H1 (cell line): ENCODE data around the gene FYB2. TPM values are rescaled to one million over a fixed set of nuclear protein-coding genes. Genes with fewer than 3 reads are reported as not detected.

ENCODE experiments used
- CTCF ChIA-PET: fragments of 300-600 bp; sonication (Branson Sonifier 250); formaldehyde crosslinking; loops from one replicate; lab custom pipeline; 2021; ENCODE audit not compliant: partially characterized antibody; lab: Charles Lee
- POLR2A ChIA-PET: fragments of 300-600 bp; sonication (Branson Sonifier 250); formaldehyde crosslinking; loops from one replicate; lab custom pipeline; 2021; ENCODE audit warnings: inconsistent platforms; ENCODE audit not compliant: partially characterized antibody; lab: Charles Lee
- DNase-seq, 2 experiments: peaks; one replicate each; pipeline versions ENCODE4 v3.0.0 to v3.0.0-alpha.2; 2010 to 2022; ENCODE audit warnings: low spot score in 2 of 2, low read depth in 1 of 2, mixed read lengths in 1 of 2
- FAIRE-seq: peaks from 2 replicates; lab custom pipeline; 2011; peaks lifted over from hg19 to GRCh38; lab: Jason Lieb, UNC
- H2AFZ ChIP-seq: 2 replicates; pipeline ENCODE4 v1.8.1; 2012; ENCODE audit warnings: low read length, inconsistent platforms
- H2AK5ac ChIP-seq: 2 replicates; pipeline ENCODE4 v1.6.1; 2013; ENCODE audit warnings: low read depth, low read length
- H2BK120ac ChIP-seq: replicated peaks from 2 replicates; pipeline ENCODE3; 2013; ENCODE audit warnings: low read depth, low read length, inconsistent platforms
- H2BK12ac ChIP-seq: 2 replicates; pipeline ENCODE4 v1.6.1; 2013; ENCODE audit warnings: low read depth, low read length
- H2BK15ac ChIP-seq: 2 replicates; pipeline ENCODE4 v1.6.1; 2013; ENCODE audit warnings: low read length
- H2BK20ac ChIP-seq: 2 replicates; pipeline ENCODE4 v1.6.1; 2013; ENCODE audit warnings: low read length
- H2BK5ac ChIP-seq: 2 replicates; pipeline ENCODE4 v1.6.1; 2013; ENCODE audit warnings: low read depth, low read length
- H3K14ac ChIP-seq: 2 replicates; pipeline ENCODE4 v1.6.1; 2013; ENCODE audit warnings: inconsistent platforms; ENCODE audit not compliant: insufficient read length
- H3K18ac ChIP-seq: 2 replicates; pipeline ENCODE4 v1.6.1; 2013; ENCODE audit warnings: low read length; ENCODE audit errors: extremely low read depth
- H3K23ac ChIP-seq: 2 replicates; pipeline ENCODE4 v1.6.1; 2013; ENCODE audit warnings: inconsistent platforms; ENCODE audit not compliant: insufficient read length
- H3K23me2 ChIP-seq: 2 replicates; pipeline ENCODE4 v1.6.1; 2013; ENCODE audit warnings: low read depth, low read length
- H3K27ac ChIP-seq: 2 replicates; pipeline ENCODE4 v1.6.1; 2011; ENCODE audit warnings: low read depth, low read length, inconsistent platforms
- H3K27me3 ChIP-seq, 4 experiments: replicated peaks in 1 of 4; 1 replicate in 1 of 4; 2 replicates in 3 of 4; pipeline versions ENCODE4 v1.6.1 to v1.8.1; 2011 to 2013; ENCODE audit warnings: low read length in 3 of 4, mild to moderate bottlenecking in 3 of 4, inconsistent platforms in 2 of 4, mixed read lengths in 2 of 4, moderate library complexity in 1 of 4; ENCODE audit not compliant: control insufficient read depth in 3 of 4, insufficient read depth in 3 of 4; ENCODE audit errors: extremely low read depth in 1 of 4
- H3K36me3 ChIP-seq, 4 experiments: 2 replicates each; pipeline versions ENCODE4 v1.6.1 to v1.8.1; 2011 to 2013; ENCODE audit warnings: mild to moderate bottlenecking in 4 of 4, low read length in 3 of 4, moderate library complexity in 2 of 4, control low read depth in 1 of 4, inconsistent platforms in 1 of 4; ENCODE audit not compliant: insufficient read depth in 4 of 4, control insufficient read depth in 2 of 4
- H3K4ac ChIP-seq: replicated peaks from 2 replicates; pipeline ENCODE3; 2013; ENCODE audit warnings: low read length, low read depth, mixed read lengths, inconsistent platforms; ENCODE audit not compliant: insufficient read length
- H3K4me1 ChIP-seq, 4 experiments: replicated peaks in 1 of 4; 1 replicate in 1 of 4; 2 replicates in 3 of 4; pipeline versions ENCODE4 v1.6.1 to v1.8.1; 2011 to 2013; ENCODE audit warnings: low read length in 3 of 4, inconsistent platforms in 2 of 4, mixed read lengths in 1 of 4; ENCODE audit not compliant: insufficient read depth in 4 of 4, control insufficient read depth in 3 of 4
- H3K4me2 ChIP-seq, 2 experiments: 2 replicates each; pipeline versions ENCODE4 v1.6.1 to v1.8.1; 2011 to 2013; ENCODE audit warnings: low read depth in 2 of 2, low read length in 2 of 2, control low read depth in 1 of 2, inconsistent platforms in 1 of 2, mild to moderate bottlenecking in 1 of 2; ENCODE audit not compliant: insufficient read depth in 1 of 2
- H3K4me3 ChIP-seq, 4 experiments: fragments of 200-600, 300-600 bp in 1 of 4; sonication (generic), shearing (Covaris generic), sonication (Bioruptor Twin) in 1 of 4; 2 replicates each; pipeline versions ENCODE4 v1.5.1 to v1.8.1; 2011 to 2016; ENCODE audit warnings: low read length in 4 of 4, low read depth in 3 of 4, control low read depth in 2 of 4, inconsistent platforms in 2 of 4, mild to moderate bottlenecking in 2 of 4, mixed read lengths in 1 of 4, moderate library complexity in 1 of 4; ENCODE audit not compliant: insufficient read depth in 2 of 4; ENCODE audit errors: extremely low read depth in 1 of 4
- H3K56ac ChIP-seq: replicated peaks from 2 replicates; pipeline ENCODE3; 2013; ENCODE audit warnings: low read depth, mild to moderate bottlenecking, mixed read lengths, low read length, inconsistent platforms; ENCODE audit not compliant: insufficient read length
- H3K79me1 ChIP-seq: 2 replicates; pipeline ENCODE4 v1.6.1; 2013; ENCODE audit warnings: low read depth, low read length, control low read depth
- H3K79me2 ChIP-seq, 2 experiments: 2 replicates each; pipeline versions ENCODE4 v1.6.1 to v1.8.1; 2012 to 2013; ENCODE audit warnings: low read length in 2 of 2, mild to moderate bottlenecking in 2 of 2, inconsistent platforms in 1 of 2; ENCODE audit not compliant: insufficient read depth in 2 of 2, control insufficient read depth in 1 of 2
- H3K9ac ChIP-seq, 4 experiments: replicated peaks in 1 of 4; 1 replicate in 1 of 4; 2 replicates in 3 of 4; pipeline versions ENCODE4 v1.6.1 to v1.8.1; 2011 to 2013; ENCODE audit warnings: low read depth in 3 of 4, low read length in 3 of 4, control low read depth in 2 of 4, mild to moderate bottlenecking in 2 of 4, moderate library complexity in 2 of 4, inconsistent platforms in 1 of 4; ENCODE audit errors: extremely low read depth in 1 of 4
- H3K9me3 ChIP-seq, 2 experiments: 2 replicates each; pipeline versions ENCODE4 v1.6.1 to v1.8.1; 2012 to 2013; ENCODE audit warnings: mild to moderate bottlenecking in 2 of 2, moderate library complexity in 2 of 2, control low read depth in 1 of 2, inconsistent platforms in 1 of 2, low read depth in 1 of 2, low read length in 1 of 2, mixed read lengths in 1 of 2; ENCODE audit not compliant: insufficient read depth in 2 of 2
- H4K20me1 ChIP-seq, 2 experiments: replicated peaks in 1 of 2; 2 replicates each; pipeline versions ENCODE3 to v1.8.1; 2011 to 2013; ENCODE audit warnings: inconsistent platforms in 2 of 2, low read length in 2 of 2, mild to moderate bottlenecking in 1 of 2; ENCODE audit not compliant: insufficient read depth in 2 of 2, control insufficient read depth in 1 of 2
- H4K5ac ChIP-seq: 2 replicates; pipeline ENCODE4 v1.6.1; 2013; ENCODE audit warnings: low read length, low read depth, mixed read lengths, inconsistent platforms; ENCODE audit not compliant: insufficient read length
- H4K8ac ChIP-seq: 2 replicates; pipeline ENCODE4 v1.8.0; 2013; ENCODE audit warnings: mild to moderate bottlenecking, moderate library complexity, low read length, inconsistent platforms; ENCODE audit not compliant: insufficient read depth; ENCODE audit errors: extremely low read depth
- H4K91ac ChIP-seq: replicated peaks from 2 replicates; pipeline ENCODE3; 2013; ENCODE audit warnings: low read length, mixed read lengths, inconsistent platforms; ENCODE audit not compliant: insufficient read length
- BACH1 ChIP-seq: IDR thresholded peaks from 2 replicates; pipeline ENCODE4 v1.6.1; 2012; ENCODE audit warnings: low read length, improper control_type of control experiment
- CHD2 ChIP-seq: IDR thresholded peaks from 2 replicates; pipeline ENCODE4 v1.6.1; 2012; ENCODE audit warnings: low read length, improper control_type of control experiment
- CTCF ChIP-seq, 3 experiments: IDR thresholded peaks; 1 replicate in 2 of 3; 2 replicates in 1 of 3; pipeline versions ENCODE4 v1.5.1 to v1.6.1; 2011; ENCODE audit warnings: low read length in 3 of 3, mild to moderate bottlenecking in 3 of 3, inconsistent platforms in 2 of 3, low read depth in 1 of 3, moderate library complexity in 1 of 3; ENCODE audit not compliant: insufficient read depth in 1 of 3; ENCODE audit errors: control extremely low read depth in 1 of 3
- RAD21 ChIP-seq, 2 experiments: IDR thresholded peaks in 1 of 2; conservative IDR thresholded peaks in 1 of 2; 2 replicates each; pipeline ENCODE4 v1.6.1; 2011; ENCODE audit warnings: low read depth in 2 of 2, low read length in 2 of 2, improper control_type of control experiment in 1 of 2, inconsistent platforms in 1 of 2, mild to moderate bottlenecking in 1 of 2, moderate library complexity in 1 of 2
- polyA plus RNA-seq, 7 experiments: library from polyadenylated mRNA; depleted of rRNA in 3 of 7; stranded (reverse) in 5 of 7; unstranded in 2 of 7; fragments of >200 nt in 5 of 7; fragments of 200-250 nt in 2 of 7; gene quantifications; 1 replicate in 5 of 7; 2 replicates in 1 of 7; 4 replicates in 1 of 7; pipeline versions ENCODE4 v1.2.1 to v1.2.3, GENCODE V29; 2011 to 2013; ENCODE audit warnings: missing spikeins in 2 of 7, mixed read lengths in 2 of 7
- total RNA-seq: library from RNA; stranded (reverse); fragmentation: NEBNext Ultra II Directional; extraction: Animal tissue kit (Norgen Biotek cat#: 25700); gene quantifications from 2 replicates; pipeline ENCODE4 v1.2.1, GENCODE V29; 2021

The FYB2 gene
- total and polyA plus RNA-seq, 2 of the 8 experiments (the other 6 are each of a cell fraction or from before 2014, with no cell fraction given): 0.11 to 0.17 TPM

GRCh38 chr1:56758135-56758534 is 61.1 kb downstream of the FYB2 start:
- Histone ChIP-seq H2BK5ac (no peak overlapping the region), H3K23me2 (no peaks in the 10 kb centered on the region), H2BK12ac (no peak overlapping the region), H3K27ac (no peak overlapping the region), H2BK120ac (no peak overlapping the region), H3K23ac (no peak overlapping the region), H3K36me3 (no peaks in the 10 kb centered on the region), H3K4ac (no peak overlapping the region), H2AFZ (0 out of 2 replicates have a peak overlapping the region, but pooled peaks have one; percentile 36), H3K56ac (no peak overlapping the region), H3K27me3 (no peaks in the 10 kb centered on the region), H3K4me1 (no peaks in the 10 kb centered on the region), H3K14ac (no peak overlapping the region), H2BK20ac (no peak overlapping the region), H3K9me3 (no peaks in the 10 kb centered on the region), H2BK15ac (no peak overlapping the region), H4K5ac (no peak overlapping the region), H3K79me1 (no peaks in the 10 kb centered on the region), H3K4me3 (no peak overlapping the region), H3K79me2 (no peaks in the 10 kb centered on the region), H2AK5ac (no peak overlapping the region), H3K4me2 (no peak overlapping the region), H3K9ac (no peak overlapping the region), H3K18ac (no peak overlapping the region), H4K8ac (no peak overlapping the region), H4K91ac (no peak overlapping the region), H4K20me1 (no peaks in the 10 kb centered on the region)
- ChIA-PET CTCF (interaction anchor here (0.7 to 5.2 kb wide), 17 partner anchors 11 to 738 kb away, joined by 3 to 39 read pairs (median 4); partner anchors contain the start of gene FYB2), POLR2A (no interaction called here)
- FAIRE-seq: no peak
- TF ChIP-seq BACH1 (no peak), RAD21 (IDR thresholded peaks at IDR 0.05 in 1 of 2, conservative IDR thresholded peaks at IDR 0.05 in 1 of 2; ENCODE audit: low read depth in 2 of 2, low read length in 2 of 2) (peak; percentile 81 to 86), CHD2 (no peak), CTCF (IDR thresholded peaks at IDR 0.05; ENCODE audit: control extremely low read depth in 1 of 3, insufficient read depth in 1 of 3, low read depth in 1 of 3, low read length in 3 of 3) (peak; percentile 63 to 78 (median 70))
- DNase-seq: peak; percentile 21 to 47
